HCT116 (cell line): ENCODE data around the gene NINJ2. TPM values are rescaled to one million over a fixed set of nuclear protein-coding genes. Genes with fewer than 3 reads are reported as not detected.

Source experiments
- ATAC-seq: fragments of 200-7000 bp; cut with Tn5 transposase; 2 replicates; pipeline ENCODE4 v1.9.1; 2020; ENCODE audit warnings: mild to moderate bottlenecking, moderate library complexity
- BruUV-seq: library from RNA; stranded (reverse); fragments of 400-500 nt; replicated peaks from 2 replicates; lab custom pipeline; 2021; lab: Mats Ljungman, UMichigan
- CTCF ChIA-PET: fragments of 300-600 bp; sonication (Branson Sonifier 250); formaldehyde crosslinking; loops from one replicate; lab custom pipeline; 2021; ENCODE audit warnings: antibody characterized with exemption; lab: Charles Lee
- POLR2A ChIA-PET: fragments of 300-600, 350-600 bp; sonication (Branson Sonifier 250); formaldehyde crosslinking; loops from one replicate; lab custom pipeline; 2021; ENCODE audit warnings: antibody characterized with exemption; lab: Charles Lee
- RAD21 ChIA-PET, 2 experiments: fragments of 300-600 bp; sonication (Branson Sonifier 250); formaldehyde crosslinking; loops; one replicate each; lab custom pipeline; 2023; ENCODE audit warnings: low total read pairs in 2 of 2; ENCODE audit not compliant: uncharacterized antibody in 2 of 2, unreplicated experiment in 2 of 2, low non-redundant PET in 1 of 2; lab: Charles Lee
- DNase-seq: peaks from one replicate; pipeline ENCODE4 v3.0.0-alpha.2; 2010; ENCODE audit warnings: low read depth, low spot score
- H2AFZ ChIP-seq: fragments of 200-600 bp; shearing (Covaris generic), sonication (generic); 2 replicates; pipeline ENCODE4 v1.6.1; 2017; ENCODE audit warnings: low read depth, mixed run types, mixed read lengths, antibody characterized with exemption, low read length; ENCODE audit not compliant: poor library complexity, severe bottlenecking
- H3K27ac ChIP-seq: 2 replicates; pipeline ENCODE4 v1.5.1; 2012; ENCODE audit warnings: low read depth, low read length
- H3K27me3 ChIP-seq: fragments of 200-600 bp; sonication (generic); 2 replicates; pipeline ENCODE4 v1.6.1; 2016; ENCODE audit warnings: mixed run types, low read length, mixed read lengths; ENCODE audit not compliant: insufficient read depth
- H3K36me3 ChIP-seq, 2 experiments: fragments of 200-500 bp in 1 of 2; fragments of 200-600 bp in 1 of 2; sonication (Bioruptor generic) in 1 of 2; sonication (generic) in 1 of 2; 2 replicates each; pipeline versions ENCODE4 v1.5.1 to v1.6.1; 2014 to 2016; ENCODE audit warnings: low read length in 2 of 2, inconsistent platforms in 1 of 2, mixed read lengths in 1 of 2, mixed run types in 1 of 2; ENCODE audit not compliant: insufficient read depth in 2 of 2, control insufficient read depth in 1 of 2
- H3K4me1 ChIP-seq, 2 experiments: fragments of 200-600 bp in 1 of 2; sonication (generic) in 1 of 2; 2 replicates each; pipeline versions ENCODE4 v1.5.1 to v1.6.1; 2012 to 2017; ENCODE audit warnings: low read length in 2 of 2, inconsistent platforms in 1 of 2, mild to moderate bottlenecking in 1 of 2, mixed read lengths in 1 of 2, mixed run types in 1 of 2, moderate library complexity in 1 of 2; ENCODE audit not compliant: insufficient read depth in 2 of 2, control insufficient read depth in 1 of 2
- H3K4me2 ChIP-seq: fragments of 200-600 bp; sonication (generic); 2 replicates; pipeline ENCODE4 v1.6.1; 2017; ENCODE audit warnings: mixed run types, low read length, mixed read lengths
- H3K4me3 ChIP-seq, 2 experiments: fragments of 200-600 bp in 1 of 2; sonication (generic) in 1 of 2; replicated peaks in 1 of 2; 2 replicates each; pipeline ENCODE4 v1.5.1; 2011 to 2016; ENCODE audit warnings: low read length in 2 of 2, control low read depth in 1 of 2, low read depth in 1 of 2, mild to moderate bottlenecking in 1 of 2, mixed read lengths in 1 of 2, mixed run types in 1 of 2
- H3K79me2 ChIP-seq: fragments of 200-600 bp; sonication (generic); 2 replicates; pipeline ENCODE4 v1.6.1; 2017; ENCODE audit warnings: mild to moderate bottlenecking, mixed run types, low read length, moderate library complexity, mixed read lengths; ENCODE audit not compliant: insufficient read depth
- H3K9ac ChIP-seq: fragments of 200-600 bp; sonication (generic); 2 replicates; pipeline ENCODE4 v1.6.1; 2016; ENCODE audit warnings: low read length, mixed read lengths
- H3K9me2 ChIP-seq: fragments of 200-600 bp; sonication (generic), shearing (Covaris generic); 2 replicates; pipeline ENCODE4 v1.6.1; 2017; ENCODE audit warnings: mixed run types, mild to moderate bottlenecking, moderate library complexity; ENCODE audit not compliant: insufficient read depth
- H3K9me3 ChIP-seq, 2 experiments: fragments of 200-500 bp in 1 of 2; fragments of 200-600 bp in 1 of 2; sonication (Bioruptor generic) in 1 of 2; sonication (generic) in 1 of 2; 2 replicates each; pipeline ENCODE4 v1.6.1; 2014 to 2017; ENCODE audit warnings: low read length in 2 of 2, mixed read lengths in 2 of 2, inconsistent platforms in 1 of 2, low read depth in 1 of 2, mild to moderate bottlenecking in 1 of 2, mixed run types in 1 of 2, moderate library complexity in 1 of 2; ENCODE audit not compliant: control insufficient read depth in 1 of 2, insufficient read depth in 1 of 2
- H4K20me1 ChIP-seq: fragments of 200-600 bp; sonication (generic), shearing (Covaris generic); 2 replicates; pipeline ENCODE4 v1.6.1; 2017; ENCODE audit warnings: mixed run types, mild to moderate bottlenecking, moderate library complexity; ENCODE audit not compliant: insufficient read depth
- CBX3 ChIP-seq: IDR thresholded peaks from 2 replicates; pipeline ENCODE4 v1.6.1; 2012; ENCODE audit warnings: low read depth
- CEBPB ChIP-seq: IDR thresholded peaks from 2 replicates; pipeline ENCODE4 v1.6.1; 2012; ENCODE audit warnings: low read depth
- EGR1 ChIP-seq: IDR thresholded peaks from 2 replicates; pipeline ENCODE4 v1.6.1; 2012; ENCODE audit warnings: low read depth
- EZH2phosphoT487 ChIP-seq: fragments of 200-600 bp; IDR thresholded peaks from 2 replicates; pipeline ENCODE4 v1.6.1; 2018; ENCODE audit warnings: antibody characterized with exemption, borderline replicate concordance
- FOSL1 ChIP-seq: IDR thresholded peaks from 2 replicates; pipeline ENCODE4 v1.6.1; 2012; ENCODE audit warnings: low read depth
- POLR2AphosphoS5 ChIP-seq: IDR thresholded peaks from 2 replicates; pipeline ENCODE4 v1.6.1; 2011; ENCODE audit warnings: mild to moderate bottlenecking, low read depth, low read length, moderate library complexity
- RAD21 ChIP-seq: IDR thresholded peaks from 2 replicates; pipeline ENCODE4 v1.6.1; 2012; ENCODE audit warnings: low read depth, mild to moderate bottlenecking
- SP1 ChIP-seq: IDR thresholded peaks from 2 replicates; pipeline ENCODE4 v1.6.1; 2012; ENCODE audit warnings: low read depth
- SRF ChIP-seq: IDR thresholded peaks from 2 replicates; pipeline ENCODE4 v1.6.1; 2012; ENCODE audit warnings: low read depth
- TCF7L2 ChIP-seq: IDR thresholded peaks from 2 replicates; pipeline ENCODE4 v1.7.0; 2011; ENCODE audit warnings: borderline replicate concordance, inconsistent platforms; ENCODE audit not compliant: insufficient read depth, insufficient read length; ENCODE audit errors: extremely low read depth
- ZFX ChIP-seq: fragments of 450-650 bp; IDR thresholded peaks from 2 replicates; pipeline ENCODE4 v1.6.1; 2017
- intact Hi-C: fragments of 100-400 bp; cut with micrococcal nuclease; formaldehyde crosslinking; loops from 2 replicates; pipeline ENCODE4 v1.10.0; 2022
- total RNA-seq: library from RNA; stranded (reverse); gene quantifications from one replicate; pipeline ENCODE4 v1.2.1, GENCODE V29; 2021; ENCODE audit not compliant: unreplicated experiment
- TF ChIP-seq, protein P1 (sequence below): IDR thresholded peaks from 2 replicates; pipeline ENCODE4 v1.6.1; 2012
- TF ChIP-seq, protein P2 (sequence below): IDR thresholded peaks from 2 replicates; pipeline ENCODE4 v1.6.1; 2012; ENCODE audit warnings: low read depth
- TF ChIP-seq, protein P3 (sequence below), 3 experiments: fragments of 200-600 bp in 1 of 3; sonication (generic) in 1 of 3; IDR thresholded peaks in 2 of 3; conservative IDR thresholded peaks in 1 of 3; 2 replicates each; pipeline ENCODE4 v1.5.1; 2012 to 2017; ENCODE audit warnings: low read depth in 2 of 3, low read length in 2 of 3, antibody characterized with exemption in 1 of 3, borderline replicate concordance in 1 of 3, control low read depth in 1 of 3, mild to moderate bottlenecking in 1 of 3, mixed read lengths in 1 of 3, mixed run types in 1 of 3, moderate library complexity in 1 of 3; ENCODE audit not compliant: insufficient read depth in 1 of 3

Gene NINJ2
- total RNA-seq, 1 experiment from 2014 or later = not detected

DNA sequence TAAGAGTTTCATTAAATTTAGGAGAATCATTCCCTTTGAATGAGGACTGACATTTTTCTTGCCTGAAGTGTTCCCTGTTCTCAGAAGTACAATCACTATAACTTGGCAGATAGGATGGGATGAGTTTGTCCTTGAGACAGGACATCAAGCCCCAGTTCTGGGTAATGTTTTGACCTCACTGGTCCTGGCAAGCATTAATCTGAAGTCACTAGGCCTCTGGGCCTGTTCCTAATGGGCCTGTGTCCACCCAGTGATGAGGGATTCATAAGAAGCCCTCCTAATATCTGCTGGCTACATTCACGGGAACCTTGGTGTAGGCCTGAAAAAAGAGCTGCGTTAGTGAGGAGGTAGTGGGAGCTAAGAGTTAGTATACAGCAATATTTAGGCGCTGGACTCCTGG, 37.2 kb downstream of the NINJ2 start:
- no peak for ATAC-seq
- Histone ChIP-seq H3K27me3 (no peaks in the 10 kb centered on the region), H3K4me1 (peaks cover 3 to 18% of the 10 kb centered on the region in 2 experiments; a peak in 2 of 4 replicates), H3K79me2 (no peaks in the 10 kb centered on the region), H3K36me3 (no peaks in the 10 kb centered on the region), H3K4me3 (no peak overlapping the region), H3K9me2 (no peaks in the 10 kb centered on the region), H3K4me2 (no peak overlapping the region), H3K9me3 (no peaks in the 10 kb centered on the region), H2AFZ (no peak overlapping the region), H3K9ac (no peak overlapping the region), H4K20me1 (no peaks in the 10 kb centered on the region), H3K27ac (no peak overlapping the region)
- no TSS peak for BruUV-seq
- CTCF ChIA-PET = no interaction called here
- TF ChIP-seq EGR1 = no peak
- RAD21 ChIA-PET = no interaction called here
- DNase-seq = no peak
- POLR2A ChIA-PET = no interaction called here
- intact Hi-C loops = no loop called here

DNA sequence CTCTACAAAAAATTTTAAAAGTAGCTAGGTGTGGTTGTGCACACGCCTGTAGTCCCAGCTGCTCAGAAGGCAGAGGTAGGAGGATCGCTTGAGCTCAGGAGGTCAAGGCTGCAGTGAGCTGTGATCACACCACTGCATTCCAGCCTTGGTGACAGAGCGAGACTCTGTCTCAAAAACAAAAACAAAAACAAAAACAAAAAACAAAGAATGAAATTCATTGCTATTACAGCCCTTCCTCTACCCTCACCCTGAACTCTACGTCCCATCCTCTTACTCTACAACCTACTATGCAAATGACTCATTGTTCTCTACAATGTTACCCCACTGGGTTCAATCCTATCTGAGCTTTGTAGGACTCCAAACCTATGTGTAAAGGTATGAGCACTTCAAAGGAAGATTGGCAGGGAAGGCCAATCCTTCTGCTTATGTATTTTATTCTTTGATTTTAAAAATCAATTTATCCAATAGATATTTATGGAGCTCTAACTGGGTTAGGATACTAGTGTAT, 39.3 kb downstream of the NINJ2 start:
- no peak for DNase-seq
- no peaks in the 10 kb centered on the region for H3K36me3 ChIP-seq
- no TSS peak for BruUV-seq
- ChIA-PET CTCF (no interaction called here), POLR2A (no interaction called here), RAD21 (no interaction called here)
- intact Hi-C loops = no loop called here
- H3K27ac ChIP-seq = no peak overlapping the region
- peaks cover 3 to 14% of the 10 kb centered on the region in 2 experiments; a peak in 2 of 4 replicates for H3K4me1 ChIP-seq
- no peaks in the 10 kb centered on the region for H3K79me2 ChIP-seq
- no peak for ATAC-seq
- TF ChIP-seq EZH2phosphoT487 (no peak), CEBPB (no peak), RAD21 (no peak), FOSL1 (no peak), ZFX (no peak), SRF (no peak), POLR2AphosphoS5 (no peak), EGR1 (no peak), CBX3 (no peak), TCF7L2 (no peak), SP1 (no peak)
- TF ChIP-seq, protein P1, sequence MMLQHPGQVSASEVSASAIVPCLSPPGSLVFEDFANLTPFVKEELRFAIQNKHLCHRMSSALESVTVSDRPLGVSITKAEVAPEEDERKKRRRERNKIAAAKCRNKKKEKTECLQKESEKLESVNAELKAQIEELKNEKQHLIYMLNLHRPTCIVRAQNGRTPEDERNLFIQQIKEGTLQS = no peak
- TF ChIP-seq, protein P2, sequence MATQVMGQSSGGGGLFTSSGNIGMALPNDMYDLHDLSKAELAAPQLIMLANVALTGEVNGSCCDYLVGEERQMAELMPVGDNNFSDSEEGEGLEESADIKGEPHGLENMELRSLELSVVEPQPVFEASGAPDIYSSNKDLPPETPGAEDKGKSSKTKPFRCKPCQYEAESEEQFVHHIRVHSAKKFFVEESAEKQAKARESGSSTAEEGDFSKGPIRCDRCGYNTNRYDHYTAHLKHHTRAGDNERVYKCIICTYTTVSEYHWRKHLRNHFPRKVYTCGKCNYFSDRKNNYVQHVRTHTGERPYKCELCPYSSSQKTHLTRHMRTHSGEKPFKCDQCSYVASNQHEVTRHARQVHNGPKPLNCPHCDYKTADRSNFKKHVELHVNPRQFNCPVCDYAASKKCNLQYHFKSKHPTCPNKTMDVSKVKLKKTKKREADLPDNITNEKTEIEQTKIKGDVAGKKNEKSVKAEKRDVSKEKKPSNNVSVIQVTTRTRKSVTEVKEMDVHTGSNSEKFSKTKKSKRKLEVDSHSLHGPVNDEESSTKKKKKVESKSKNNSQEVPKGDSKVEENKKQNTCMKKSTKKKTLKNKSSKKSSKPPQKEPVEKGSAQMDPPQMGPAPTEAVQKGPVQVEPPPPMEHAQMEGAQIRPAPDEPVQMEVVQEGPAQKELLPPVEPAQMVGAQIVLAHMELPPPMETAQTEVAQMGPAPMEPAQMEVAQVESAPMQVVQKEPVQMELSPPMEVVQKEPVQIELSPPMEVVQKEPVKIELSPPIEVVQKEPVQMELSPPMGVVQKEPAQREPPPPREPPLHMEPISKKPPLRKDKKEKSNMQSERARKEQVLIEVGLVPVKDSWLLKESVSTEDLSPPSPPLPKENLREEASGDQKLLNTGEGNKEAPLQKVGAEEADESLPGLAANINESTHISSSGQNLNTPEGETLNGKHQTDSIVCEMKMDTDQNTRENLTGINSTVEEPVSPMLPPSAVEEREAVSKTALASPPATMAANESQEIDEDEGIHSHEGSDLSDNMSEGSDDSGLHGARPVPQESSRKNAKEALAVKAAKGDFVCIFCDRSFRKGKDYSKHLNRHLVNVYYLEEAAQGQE = no peak
- TF ChIP-seq, protein P3, sequence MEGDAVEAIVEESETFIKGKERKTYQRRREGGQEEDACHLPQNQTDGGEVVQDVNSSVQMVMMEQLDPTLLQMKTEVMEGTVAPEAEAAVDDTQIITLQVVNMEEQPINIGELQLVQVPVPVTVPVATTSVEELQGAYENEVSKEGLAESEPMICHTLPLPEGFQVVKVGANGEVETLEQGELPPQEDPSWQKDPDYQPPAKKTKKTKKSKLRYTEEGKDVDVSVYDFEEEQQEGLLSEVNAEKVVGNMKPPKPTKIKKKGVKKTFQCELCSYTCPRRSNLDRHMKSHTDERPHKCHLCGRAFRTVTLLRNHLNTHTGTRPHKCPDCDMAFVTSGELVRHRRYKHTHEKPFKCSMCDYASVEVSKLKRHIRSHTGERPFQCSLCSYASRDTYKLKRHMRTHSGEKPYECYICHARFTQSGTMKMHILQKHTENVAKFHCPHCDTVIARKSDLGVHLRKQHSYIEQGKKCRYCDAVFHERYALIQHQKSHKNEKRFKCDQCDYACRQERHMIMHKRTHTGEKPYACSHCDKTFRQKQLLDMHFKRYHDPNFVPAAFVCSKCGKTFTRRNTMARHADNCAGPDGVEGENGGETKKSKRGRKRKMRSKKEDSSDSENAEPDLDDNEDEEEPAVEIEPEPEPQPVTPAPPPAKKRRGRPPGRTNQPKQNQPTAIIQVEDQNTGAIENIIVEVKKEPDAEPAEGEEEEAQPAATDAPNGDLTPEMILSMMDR (IDR thresholded peaks at IDR 0.05 in 2 of 3, conservative IDR thresholded peaks at IDR 0.05 in 1 of 3; ENCODE audit: borderline replicate concordance in 1 of 3, insufficient read depth in 1 of 3, low read depth in 2 of 3, low read length in 2 of 3) = no peak
- H3K4me2 ChIP-seq = no peak overlapping the region
- no peaks in the 10 kb centered on the region for H3K9me3 ChIP-seq
- no peaks in the 10 kb centered on the region for H3K27me3 ChIP-seq
- no peak overlapping the region for H3K4me3 ChIP-seq
- no peaks in the 10 kb centered on the region for H4K20me1 ChIP-seq
- no peaks in the 10 kb centered on the region for H3K9me2 ChIP-seq
- no peak overlapping the region for H3K9ac ChIP-seq
- H2AFZ ChIP-seq = no peak overlapping the region
